Endothelial cell of umbilical vein (primary cell): ENCODE data around the gene CNTD1.

Experiments used
- EZH2 ChIP-seq: IDR thresholded peaks from 2 replicates; pipeline ENCODE4 v1.6.1; 2012; ENCODE audit warnings: borderline replicate concordance, low read depth, mild to moderate bottlenecking, moderate library complexity, low read length, inconsistent platforms; ENCODE audit not compliant: severe bottlenecking
- JUN ChIP-seq: IDR thresholded peaks from 2 replicates; pipeline ENCODE4 v1.6.1; 2011; ENCODE audit warnings: borderline replicate concordance, low read depth; ENCODE audit not compliant: insufficient read length, insufficient read depth
- MYC ChIP-seq: IDR thresholded peaks from one replicate; pipeline ENCODE4 v1.6.1; 2011; ENCODE audit warnings: mild to moderate bottlenecking, low read depth, low read length
- POLR2A ChIP-seq: IDR thresholded peaks from 2 replicates; pipeline ENCODE4 v1.6.1; 2012; ENCODE audit warnings: low read depth, mild to moderate bottlenecking, control low read depth, low read length
- POLR2AphosphoS5 ChIP-seq: IDR thresholded peaks from 2 replicates; pipeline ENCODE4 v1.6.1; 2012; ENCODE audit warnings: low read depth, mild to moderate bottlenecking, control low read depth, low read length, moderate library complexity; ENCODE audit not compliant: insufficient read depth
- TF ChIP-seq, protein P1 (sequence below), 2 donors: IDR thresholded peaks; 1 replicate in 1 of 2; 2 replicates in 1 of 2; pipeline ENCODE4 v1.5.1; 2011; ENCODE audit warnings: low read length in 2 of 2, mild to moderate bottlenecking in 2 of 2, moderate library complexity in 2 of 2, control low read depth in 1 of 2, inconsistent platforms in 1 of 2, low read depth in 1 of 2; ENCODE audit not compliant: insufficient read depth in 1 of 2; ENCODE audit errors: extremely low read depth in 1 of 2
- TF ChIP-seq, protein P2 (sequence below): IDR thresholded peaks from 2 replicates; pipeline ENCODE4 v1.6.1; 2011; ENCODE audit not compliant: insufficient read depth, insufficient read length

DNA sequence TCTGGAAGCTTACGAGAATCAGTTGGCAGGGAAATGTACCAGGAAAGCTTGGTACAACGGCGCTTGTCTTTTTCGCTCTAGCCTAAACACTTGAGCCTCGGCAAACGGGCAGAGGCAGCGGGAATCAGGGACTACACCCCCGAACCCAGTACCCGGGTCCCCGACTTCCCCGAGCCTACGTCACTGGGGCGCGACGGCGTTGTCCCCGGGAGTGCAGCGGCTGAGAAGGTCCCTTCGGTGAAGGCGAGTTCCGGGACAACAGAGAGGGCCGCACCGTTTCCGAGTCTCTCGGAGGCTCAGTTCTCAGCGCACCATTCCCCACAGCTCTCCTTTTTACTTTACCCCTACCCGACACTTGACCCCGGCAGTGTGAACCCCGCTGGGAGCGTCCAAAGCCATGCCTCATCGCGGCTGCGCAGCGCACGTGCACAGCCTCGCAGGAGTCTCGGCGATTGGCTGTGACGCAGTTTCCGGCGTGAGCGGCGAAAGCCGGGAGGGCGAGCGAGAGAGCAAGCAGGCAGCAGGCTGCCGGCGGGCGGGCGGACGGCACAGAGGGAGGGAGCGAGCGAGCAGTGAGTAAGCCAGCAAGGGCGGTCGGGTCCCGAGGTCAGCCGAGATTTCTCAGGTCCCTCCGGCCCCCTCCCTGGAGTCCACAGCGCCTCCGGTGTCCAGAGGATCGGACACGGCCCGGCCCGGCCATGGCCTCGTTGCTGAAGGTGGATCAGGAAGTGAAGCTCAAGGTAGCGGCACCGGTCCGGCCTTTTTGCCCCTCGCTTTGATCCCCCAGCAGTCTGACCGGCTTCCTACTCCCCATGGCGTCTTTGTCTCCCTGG is 34.5 kb downstream of the CNTD1 start, which contains the start of gene PSME3:
- TF ChIP-seq, protein P1, sequence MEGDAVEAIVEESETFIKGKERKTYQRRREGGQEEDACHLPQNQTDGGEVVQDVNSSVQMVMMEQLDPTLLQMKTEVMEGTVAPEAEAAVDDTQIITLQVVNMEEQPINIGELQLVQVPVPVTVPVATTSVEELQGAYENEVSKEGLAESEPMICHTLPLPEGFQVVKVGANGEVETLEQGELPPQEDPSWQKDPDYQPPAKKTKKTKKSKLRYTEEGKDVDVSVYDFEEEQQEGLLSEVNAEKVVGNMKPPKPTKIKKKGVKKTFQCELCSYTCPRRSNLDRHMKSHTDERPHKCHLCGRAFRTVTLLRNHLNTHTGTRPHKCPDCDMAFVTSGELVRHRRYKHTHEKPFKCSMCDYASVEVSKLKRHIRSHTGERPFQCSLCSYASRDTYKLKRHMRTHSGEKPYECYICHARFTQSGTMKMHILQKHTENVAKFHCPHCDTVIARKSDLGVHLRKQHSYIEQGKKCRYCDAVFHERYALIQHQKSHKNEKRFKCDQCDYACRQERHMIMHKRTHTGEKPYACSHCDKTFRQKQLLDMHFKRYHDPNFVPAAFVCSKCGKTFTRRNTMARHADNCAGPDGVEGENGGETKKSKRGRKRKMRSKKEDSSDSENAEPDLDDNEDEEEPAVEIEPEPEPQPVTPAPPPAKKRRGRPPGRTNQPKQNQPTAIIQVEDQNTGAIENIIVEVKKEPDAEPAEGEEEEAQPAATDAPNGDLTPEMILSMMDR (IDR thresholded peaks at IDR 0.05; ENCODE audit: extremely low read depth in 1 of 2, insufficient read depth in 1 of 2, low read depth in 1 of 2, low read length in 2 of 2) = no peak
- TF ChIP-seq, protein P2, sequence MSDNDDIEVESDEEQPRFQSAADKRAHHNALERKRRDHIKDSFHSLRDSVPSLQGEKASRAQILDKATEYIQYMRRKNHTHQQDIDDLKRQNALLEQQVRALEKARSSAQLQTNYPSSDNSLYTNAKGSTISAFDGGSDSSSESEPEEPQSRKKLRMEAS = peak; percentile 98
- no peak for TF ChIP-seq EZH2
- TF ChIP-seq POLR2A = peak; percentile 91
- peak; percentile 94 for TF ChIP-seq POLR2AphosphoS5
- TF ChIP-seq MYC = peak; percentile 99
- TF ChIP-seq JUN = no peak
